K562 (cell line): ENCODE measurements around the gene SEL1L. TPM values are rescaled to one million over a fixed set of nuclear protein-coding genes. Genes with fewer than 3 reads are reported as not detected.
A peak's percentile ranks its signal among the peaks of the same experiment; 100 is the strongest.

Source experiments
- ATAC-seq: fragments of 200-7000 bp; cut with Tn5 transposase; 3 replicates; pipeline ENCODE4 v1.9.1; 2020; ENCODE audit warnings: moderate library complexity
- Bru-seq: library from RNA; stranded (reverse); fragments of 400-500 nt; gene quantifications from one replicate; lab custom pipeline; 2021; lab: Mats Ljungman, UMichigan
- BruChase-seq, 2 experiments: library from RNA; stranded (reverse); fragments of 400-500 nt; gene quantifications; one replicate each; lab custom pipeline; 2021; lab: Mats Ljungman, UMichigan
- BruUV-seq: library from RNA; stranded (reverse); fragments of 400-500 nt; replicated peaks from 2 replicates; lab custom pipeline; 2021; lab: Mats Ljungman, UMichigan
- CTCF ChIA-PET: fragments of 300-600 bp; formaldehyde crosslinking; extraction: SDS; loops from one replicate; lab custom pipeline; 2021; ENCODE audit warnings: low intra/inter-chr PET ratio; lab: Yijun Ruan, JAX
- POLR2A ChIA-PET: fragments of 300-600, 350-650 bp; sonication (Branson Sonifier 250); formaldehyde crosslinking; extraction: SDS; loops from one replicate; lab custom pipeline; 2021; ENCODE audit warnings: antibody characterized with exemption, inconsistent platforms; lab: Yijun Ruan, JAX
- DNase-seq, 4 experiments: peaks; one replicate each; pipeline versions ENCODE4 v3.0.0 to v3.0.0-alpha.2; 2011 to 2018; ENCODE audit warnings: low spot score in 3 of 4, mixed read lengths in 3 of 4; ENCODE audit errors: extremely low read depth in 1 of 4
- FAIRE-seq: peaks from 2 replicates; lab custom pipeline; 2011; peaks lifted over from hg19 to GRCh38; lab: Jason Lieb, UNC
- H2AFZ ChIP-seq: 2 replicates; pipeline ENCODE4 v1.6.0; 2011; ENCODE audit warnings: low read depth, low read length, control low read depth, inconsistent platforms
- H3K27ac ChIP-seq: fragments of 200-600 bp; 3 replicates; pipeline ENCODE4 v1.8.0; 2011; ENCODE audit warnings: low read depth, mild to moderate bottlenecking, control low read depth, inconsistent platforms, low read length, moderate library complexity, mixed read lengths; ENCODE audit errors: extremely low read depth
- H3K27me3 ChIP-seq, 2 experiments: fragments of 300-600 bp in 1 of 2; 2 replicates in 1 of 2; 3 replicates in 1 of 2; pipeline versions ENCODE4 v1.6.0 to v1.8.0; 2011; ENCODE audit warnings: inconsistent platforms in 2 of 2, low read length in 2 of 2, mild to moderate bottlenecking in 1 of 2, mixed read lengths in 1 of 2, moderate library complexity in 1 of 2; ENCODE audit not compliant: control insufficient read depth in 2 of 2, insufficient read depth in 2 of 2
- H3K36me3 ChIP-seq: fragments of 300-600 bp; 3 replicates; pipeline ENCODE4 v1.8.0; 2011; ENCODE audit warnings: mild to moderate bottlenecking, low read length, inconsistent platforms; ENCODE audit not compliant: control insufficient read depth, insufficient read depth
- H3K4me1 ChIP-seq, 2 experiments: fragments of 200-600 bp in 1 of 2; replicated peaks in 1 of 2; 2 replicates in 1 of 2; 3 replicates in 1 of 2; pipeline versions ENCODE4 v1.5.1 to v1.8.0; 2011; ENCODE audit warnings: inconsistent platforms in 2 of 2, low read length in 2 of 2, mild to moderate bottlenecking in 1 of 2, mixed read lengths in 1 of 2, moderate library complexity in 1 of 2; ENCODE audit not compliant: control insufficient read depth in 2 of 2, insufficient read depth in 2 of 2
- H3K4me2 ChIP-seq: 2 replicates; pipeline ENCODE4 v1.6.1; 2011; ENCODE audit warnings: low read length, control low read depth, inconsistent platforms, mixed read lengths; ENCODE audit not compliant: insufficient read depth
- H3K4me3 ChIP-seq: fragments of 200-600 bp; sonication (generic), shearing (Covaris generic); 2 replicates; pipeline ENCODE4 v1.5.1; 2016; ENCODE audit warnings: control low read depth, inconsistent platforms
- H3K79me2 ChIP-seq: fragments of 200-600 bp; 3 replicates; pipeline ENCODE4 v1.8.0; 2011; ENCODE audit warnings: low read length, inconsistent platforms; ENCODE audit not compliant: control insufficient read depth, insufficient read depth
- H3K9ac ChIP-seq, 2 experiments: 2 replicates each; pipeline versions ENCODE4 v1.6.0 to v1.6.1; 2011; ENCODE audit warnings: low read depth in 2 of 2, low read length in 2 of 2, control low read depth in 1 of 2, inconsistent platforms in 1 of 2, mild to moderate bottlenecking in 1 of 2, mixed read lengths in 1 of 2; ENCODE audit not compliant: insufficient read depth in 1 of 2
- H3K9me1 ChIP-seq: one replicate; pipeline ENCODE4 v1.6.0; 2011; ENCODE audit warnings: inconsistent platforms, mild to moderate bottlenecking, low read length, moderate library complexity; ENCODE audit not compliant: control insufficient read depth, insufficient read depth
- H3K9me3 ChIP-seq: replicated peaks from 2 replicates; pipeline ENCODE4 v1.5.1; 2011; ENCODE audit warnings: low read depth, low read length, inconsistent platforms; ENCODE audit not compliant: control insufficient read depth, insufficient read depth
- H4K20me1 ChIP-seq: replicated peaks from 2 replicates; pipeline ENCODE4 v1.6.1; 2011; ENCODE audit warnings: low read length, inconsistent platforms, mixed read lengths; ENCODE audit not compliant: control insufficient read depth, insufficient read depth
- CXXC5 ChIP-seq: fragments of 250-450 bp; sonication (Bioruptor Pico); IDR thresholded peaks from 2 replicates; pipeline ENCODE4 v1.8.0; 2022; ENCODE audit warnings: inconsistent platforms, mild to moderate bottlenecking, moderate library complexity
- GABPA ChIP-seq: fragments of 200-800 bp; sonication (Bioruptor generic); conservative IDR thresholded peaks from 2 replicates; pipeline ENCODE4 v1.6.1; 2016; ENCODE audit warnings: low read depth, missing genetic modification characterization, missing compliant biosample characterization
- HCFC1 ChIP-seq: IDR thresholded peaks from 2 replicates; pipeline ENCODE4 v1.6.1; 2012; ENCODE audit warnings: low read depth, low read length, improper control_type of control experiment
- KLF16 ChIP-seq: IDR thresholded peaks from 2 replicates; pipeline ENCODE4 v1.6.1; 2016; ENCODE audit warnings: antibody characterized with exemption
- NFRKB ChIP-seq: fragments of 450-650 bp; IDR thresholded peaks from 2 replicates; pipeline ENCODE4 v1.6.1; 2016; ENCODE audit warnings: low read depth
- NR2C2 ChIP-seq, 2 experiments: fragments of 200-800 bp in 1 of 2; sonication (Bioruptor generic) in 1 of 2; sonication (generic) in 1 of 2; formaldehyde crosslinking in 1 of 2; IDR thresholded peaks; 2 replicates each; pipeline versions ENCODE4 v1.6.1 to v1.8.0; 2016 to 2022; ENCODE audit warnings: mild to moderate bottlenecking in 1 of 2, missing compliant biosample characterization in 1 of 2, missing genetic modification characterization in 1 of 2, missing genetic modification reagents in 1 of 2
- ZNF253 ChIP-seq: fragments of 250-450 bp; sonication (Bioruptor Pico); conservative IDR thresholded peaks from 2 replicates; pipeline ENCODE4 v1.6.1; 2021; ENCODE audit warnings: mild to moderate bottlenecking
- ZNF764 ChIP-seq: fragments of 250-450 bp; sonication (Bioruptor Pico); IDR thresholded peaks from 2 replicates; pipeline ENCODE4 v1.4.0; 2020; ENCODE audit warnings: low read depth, mild to moderate bottlenecking, moderate library complexity
- WGBS: fragments of 100-300 bp; shearing (Covaris generic); methylation state at CpG from one replicate; pipeline ENCODE4 v1.1.6; 2016; ENCODE audit warnings: low coverage, mixed read lengths; ENCODE audit not compliant: insufficient coverage; ENCODE audit errors: missing lambda C conversion rate; 5-methylcytosine and 5-hydroxymethylcytosine counted together
- in situ Hi-C: fragments of 300-500 bp; cut with MboI; formaldehyde crosslinking; loops from 4 replicates; pipeline ENCODE4 v1.15.0; 2018; ENCODE audit warnings: inconsistent platforms, mixed read lengths
- intact Hi-C: fragments of 100-400 bp; cut with micrococcal nuclease; formaldehyde crosslinking; loops from 2 replicates; pipeline ENCODE4 v1.14.2; 2022
- long read RNA-seq, 3 experiments: library from polyadenylated mRNA in 2 of 3; library from RNA in 1 of 3; unstranded in 2 of 3; stranded (forward) in 1 of 3; transcript quantifications; one replicate each; pipeline ENCODE4 v2.0.0, GENCODE V29; 2019 to 2022
- polyA minus RNA-seq, 3 experiments: library from RNA; depleted of rRNA, polyadenylated mRNA; stranded (reverse); fragments of >200 nt; gene quantifications; 2 replicates each; pipeline ENCODE4 v1.2.3, GENCODE V29; 2011
- polyA plus RNA-seq, 8 experiments: library from polyadenylated mRNA; depleted of rRNA in 4 of 8; stranded (reverse) in 5 of 8; unstranded in 3 of 8; fragments of >200 nt; fragmentation: Nextera tagmentation in 2 of 8; fragmentation: Illumina TruSeq in 1 of 8; extraction: Ambion mirVana in 2 of 8; extraction: Trizol in 1 of 8; gene quantifications; 2 replicates each; pipeline versions ENCODE4 v1.2.1 to v1.2.3, GENCODE V29; 2011 to 2014; ENCODE audit warnings: inconsistent platforms in 1 of 8, missing spikeins in 1 of 8
- total RNA-seq, 7 experiments: library from RNA; depleted of rRNA in 6 of 7; stranded (reverse); fragments of >200 nt in 6 of 7; fragmentation: Illumina TruSeq in 2 of 7; extraction: Trizol in 2 of 7; gene quantifications; 2 replicates each; pipeline versions ENCODE4 v1.2.1 to v1.2.3, GENCODE V29; 2011 to 2021; ENCODE audit warnings: low replicate concordance in 1 of 7
- TF ChIP-seq, protein P1 (sequence below): fragments of 450-650 bp; formaldehyde crosslinking; IDR thresholded peaks from 2 replicates; pipeline ENCODE4 v1.4.0; 2020; ENCODE audit warnings: mild to moderate bottlenecking, moderate library complexity
- TF ChIP-seq, protein P2 (sequence below), 2 experiments: IDR thresholded peaks in 1 of 2; conservative IDR thresholded peaks in 1 of 2; 2 replicates each; pipeline ENCODE4 v1.6.1; 2016; ENCODE audit warnings: low read depth in 2 of 2, mild to moderate bottlenecking in 1 of 2, missing compliant biosample characterization in 1 of 2, missing genetic modification characterization in 1 of 2, moderate library complexity in 1 of 2

The SEL1L gene
- 28.6 and 68.3 TPM in 2 replicates for total RNA-seq (2011; cell fraction: chromatin; rRNA removed; ENCODE audit: low replicate concordance)
- 14.0 and 20.4 TPM in 2 replicates for total RNA-seq (2011; cell fraction: nucleolus; rRNA removed)
- 44.9 and 84.4 TPM in 2 replicates for total RNA-seq (2011; cell fraction: nucleoplasm; rRNA removed)
- total RNA-seq (2014; rRNA removed), result 11.7 and 15.5 TPM in 2 replicates
- total RNA-seq (2014; rRNA removed; fragmentation: Illumina TruSeq; extraction: Trizol), result 15.6 and 15.8 TPM in 2 replicates
- 14.0 and 15.8 TPM in 2 replicates for total RNA-seq (2015; rRNA removed; fragmentation: Illumina TruSeq; extraction: Trizol)
- 21.1 and 23.3 TPM in 2 replicates for total RNA-seq (2021)
- polyA plus RNA-seq (2011; rRNA removed), result 8.0 and 8.4 TPM in 2 replicates
- 2.2 and 6.0 TPM in 2 replicates for polyA plus RNA-seq (2011; cell fraction: cytosol; rRNA removed)
- polyA plus RNA-seq (2011; cell fraction: nucleus; rRNA removed), result 14.0 and 14.5 TPM in 2 replicates
- 13.5 and 33.8 TPM in 2 replicates for polyA plus RNA-seq (2012)
- 12.3 and 13.6 TPM in 2 replicates for polyA plus RNA-seq (2014; fragmentation: Illumina TruSeq; extraction: Trizol)
- polyA plus RNA-seq (2014; fragmentation: Nextera tagmentation; extraction: Ambion mirVana), result 10 to 100 TPM in 1 of 2 experiments, 1 to 10 TPM in 1; 7.7 to 10.1 TPM
- 8.2 and 8.8 TPM in 2 replicates for polyA plus RNA-seq (2014; rRNA removed)
- polyA minus RNA-seq (2011; rRNA and poly(A)+ RNA removed), result 17.7 and 24.5 TPM in 2 replicates
- 7.8 and 9.6 TPM in 2 replicates for polyA minus RNA-seq (2011; cell fraction: cytosol; rRNA and poly(A)+ RNA removed)
- 11.6 and 19.5 TPM in 2 replicates for polyA minus RNA-seq (2011; cell fraction: nucleus; rRNA and poly(A)+ RNA removed)
- percentile 72 among the genes with signal in this experiment for Bru-seq, nascent RNA
- percentile 89 among the genes with signal in this experiment for BruChase-seq, experiment 1, labeled RNA remaining after a 2-hour chase
- percentile 90 among the genes with signal in this experiment for BruChase-seq, experiment 2, labeled RNA remaining after a 6-hour chase
- long read RNA-seq, experiment 1, full-length matches to known transcripts, result 43 of 62 reads
- long read RNA-seq, experiment 1, partial matches to known transcripts, result 4 of 62 reads
- long read RNA-seq, experiment 1, other reads (novel, unspliced or antisense), result 15 of 62 reads
- long read RNA-seq, experiment 2, full-length matches to known transcripts, result 1 of 7 reads
- long read RNA-seq, experiment 2, partial matches to known transcripts, result 0 of 7 reads
- long read RNA-seq, experiment 2, other reads (novel, unspliced or antisense), result 6 of 7 reads
- long read RNA-seq, experiment 3, partial matches to known transcripts, result 2 of 4 reads
- long read RNA-seq, experiment 3, other reads (novel, unspliced or antisense), result 2 of 4 reads

GRCh38 chr14:81533536-81534343 is at the start of gene SEL1L:
Gene SEL1L, minus strand, starts transcription at chr14:81533853. Its CDS starts 109 bp downstream, at chr14:81533744.
- CTCF ChIA-PET, result no interaction called here
- in situ Hi-C loops, result no loop called here
- 0 out of 2 replicates have a peak, but pooled peaks have one; percentile 30 for TF ChIP-seq CXXC5
- TF ChIP-seq, protein P1, sequence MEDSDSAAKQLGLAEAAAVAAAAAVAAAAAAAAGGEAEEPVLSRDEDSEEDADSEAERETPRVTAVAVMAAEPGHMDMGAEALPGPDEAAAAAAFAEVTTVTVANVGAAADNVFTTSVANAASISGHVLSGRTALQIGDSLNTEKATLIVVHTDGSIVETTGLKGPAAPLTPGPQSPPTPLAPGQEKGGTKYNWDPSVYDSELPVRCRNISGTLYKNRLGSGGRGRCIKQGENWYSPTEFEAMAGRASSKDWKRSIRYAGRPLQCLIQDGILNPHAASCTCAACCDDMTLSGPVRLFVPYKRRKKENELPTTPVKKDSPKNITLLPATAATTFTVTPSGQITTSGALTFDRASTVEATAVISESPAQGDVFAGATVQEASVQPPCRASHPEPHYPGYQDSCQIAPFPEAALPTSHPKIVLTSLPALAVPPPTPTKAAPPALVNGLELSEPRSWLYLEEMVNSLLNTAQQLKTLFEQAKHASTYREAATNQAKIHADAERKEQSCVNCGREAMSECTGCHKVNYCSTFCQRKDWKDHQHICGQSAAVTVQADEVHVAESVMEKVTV (CRISPR knock-in tag), result no peak
- no peak for TF ChIP-seq KLF16
- TF ChIP-seq NR2C2 (CRISPR knock-in tag; IDR thresholded peaks at IDR 0.05), result peak; percentile 69; the same call in 1 of the 2 replicates
- TF ChIP-seq NR2C2 (tag; IDR thresholded peaks at IDR 0.05), result peak; percentile 98
- TF ChIP-seq HCFC1, result peak; percentile 98
- TF ChIP-seq GABPA, result peak; percentile 76
- TF ChIP-seq ZNF764, result no peak
- no peak for TF ChIP-seq ZNF253 (CRISPR knock-in tag)
- TF ChIP-seq, protein P2, sequence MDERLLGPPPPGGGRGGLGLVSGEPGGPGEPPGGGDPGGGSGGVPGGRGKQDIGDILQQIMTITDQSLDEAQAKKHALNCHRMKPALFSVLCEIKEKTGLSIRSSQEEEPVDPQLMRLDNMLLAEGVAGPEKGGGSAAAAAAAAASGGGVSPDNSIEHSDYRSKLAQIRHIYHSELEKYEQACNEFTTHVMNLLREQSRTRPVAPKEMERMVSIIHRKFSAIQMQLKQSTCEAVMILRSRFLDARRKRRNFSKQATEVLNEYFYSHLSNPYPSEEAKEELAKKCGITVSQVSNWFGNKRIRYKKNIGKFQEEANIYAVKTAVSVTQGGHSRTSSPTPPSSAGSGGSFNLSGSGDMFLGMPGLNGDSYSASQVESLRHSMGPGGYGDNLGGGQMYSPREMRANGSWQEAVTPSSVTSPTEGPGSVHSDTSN (CRISPR knock-in tag; IDR thresholded peaks at IDR 0.05; ENCODE audit: low read depth), result no peak
- TF ChIP-seq, protein P2 (tag; conservative IDR thresholded peaks at IDR 0.05; ENCODE audit: low read depth), result peak; percentile 35
- no peak for TF ChIP-seq NFRKB

More at GRCh38 chr14:81533536-81534343, at the start of gene SEL1L:
- DNase-seq, result peak; percentile 94 to 98 (median 96)
- peak within 1 kb of the TSS; percentile 85 for H2AFZ ChIP-seq
- peak within 1 kb of the TSS; percentile 85 for H3K4me2 ChIP-seq
- peak; percentile 98 for FAIRE-seq
- BruUV-seq, result no TSS peak
- H3K36me3 ChIP-seq, result no peaks in the 10 kb centered on the region
- H3K4me3 ChIP-seq, result peak within 1 kb of the TSS; percentile 96
- H3K9ac ChIP-seq, result peak within 1 kb of the TSS; percentile 80 to 94
- peaks cover 15% of the 10 kb centered on the region for H3K79me2 ChIP-seq
- intact Hi-C loops, result loop anchor here (5.0 kb wide), 1 partner anchor 316 kb away; no protein-coding TSS in a partner anchor
- peaks cover 0 to 17% of the 10 kb centered on the region in 2 experiments; a peak in 3 of 5 replicates for H3K4me1 ChIP-seq
- H3K9me1 ChIP-seq, result no peaks in the 10 kb centered on the region
- ATAC-seq, result peak; percentile 98
- H3K9me3 ChIP-seq, result no peaks in the 10 kb centered on the region; the same call in 1 of the 2 replicates
- POLR2A ChIA-PET, result interaction anchor here (0.6 to 1.4 kb wide), 4 partner anchors 11 to 313 kb away, joined by 3 to 7 read pairs (median 4); partner anchors contain the start of genes GTF2A1 and STON2
- 0% methylated on average over 29 of the region's 50 CpGs for WGBS
- H3K27me3 ChIP-seq, result no peaks in the 10 kb centered on the region
- H4K20me1 ChIP-seq, result no peaks in the 10 kb centered on the region
- H3K27ac ChIP-seq, result peak within 1 kb of the TSS; percentile 65
